ENCODE results near the gene LYZL1. TPM values are rescaled to one million over a fixed set of nuclear protein-coding genes. Genes with fewer than 3 reads are reported as not detected.

The LYZL1 gene
- total and polyA plus RNA-seq, 9 of the 15 experiments (the other 6 are each of a cell fraction or from before 2014, with no cell fraction given) = not detected

DNA sequence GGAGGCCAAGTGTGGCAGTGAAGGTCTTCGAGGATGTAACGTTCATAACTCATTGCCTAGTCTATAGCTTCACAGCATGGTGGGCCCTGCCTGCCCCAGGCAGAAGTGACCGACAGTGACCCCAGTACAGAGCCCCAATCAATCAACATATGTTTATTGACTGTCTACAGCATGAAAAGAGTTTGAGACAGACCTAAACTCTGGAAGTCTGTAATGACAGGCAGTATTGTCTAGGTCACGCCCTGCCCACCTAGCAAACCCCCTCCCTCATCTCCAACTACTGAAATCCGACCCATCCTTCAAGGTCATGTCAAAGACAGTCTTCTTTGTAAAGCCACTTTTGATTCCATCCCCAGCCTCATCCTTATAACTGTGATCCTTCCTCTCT is 43.9 kb downstream of the LYZL1 start:
- Histone ChIP-seq H3K36me3 (ENCODE audit: control insufficient read depth, insufficient read depth, low read length) (no peaks in the 10 kb centered on the region), H3K9me3 (replicated peaks; ENCODE audit: control insufficient read depth, insufficient read depth, low read depth, low read length) (no peaks in the 10 kb centered on the region), H3K4me3 (no peak overlapping the region), H3K4me1 (replicated peaks in 1 of 2; ENCODE audit: control insufficient read depth in 2 of 2, insufficient read depth in 2 of 2, low read length in 2 of 2) (no peaks in the 10 kb centered on the region), H3K27ac (ENCODE audit: extremely low read depth, low read depth, low read length) (no peak overlapping the region), H4K20me1 (replicated peaks; ENCODE audit: control insufficient read depth, insufficient read depth, low read length) (no peaks in the 10 kb centered on the region), H3K9me1 (ENCODE audit: control insufficient read depth, insufficient read depth, low read length) (no peaks in the 10 kb centered on the region), H3K27me3 (ENCODE audit: control insufficient read depth in 2 of 2, insufficient read depth in 2 of 2, low read length in 2 of 2) (peaks cover 4% of the 10 kb centered on the region in 2 experiments; a peak in 3 of 5 replicates), H3K4me2 (ENCODE audit: insufficient read depth, low read length) (no peak overlapping the region), H3K79me2 (ENCODE audit: control insufficient read depth, insufficient read depth, low read length) (no peaks in the 10 kb centered on the region), H3K9ac (ENCODE audit: insufficient read depth in 1 of 2, low read depth in 2 of 2, low read length in 2 of 2) (no peak overlapping the region), H2AFZ (ENCODE audit: low read depth, low read length) (no peak overlapping the region)
- CTCF ChIA-PET (ENCODE audit: low intra/inter-chr PET ratio) = no interaction called here
- FAIRE-seq (no peak), DNase-seq (ENCODE audit: extremely low read depth in 1 of 4, low spot score in 3 of 4) (no peak), ATAC-seq (no peak)
- in situ Hi-C loops (cut with MboI) (no loop called here), intact Hi-C loops (cut with micrococcal nuclease) (no loop called here)
- TF ChIP-seq, protein P1, sequence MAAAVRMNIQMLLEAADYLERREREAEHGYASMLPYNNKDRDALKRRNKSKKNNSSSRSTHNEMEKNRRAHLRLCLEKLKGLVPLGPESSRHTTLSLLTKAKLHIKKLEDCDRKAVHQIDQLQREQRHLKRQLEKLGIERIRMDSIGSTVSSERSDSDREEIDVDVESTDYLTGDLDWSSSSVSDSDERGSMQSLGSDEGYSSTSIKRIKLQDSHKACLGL (CRISPR knock-in tag; IDR thresholded peaks at IDR 0.05; ENCODE audit: borderline replicate concordance, poor library complexity, severe bottlenecking) = no peak
- TF ChIP-seq, protein P2, sequence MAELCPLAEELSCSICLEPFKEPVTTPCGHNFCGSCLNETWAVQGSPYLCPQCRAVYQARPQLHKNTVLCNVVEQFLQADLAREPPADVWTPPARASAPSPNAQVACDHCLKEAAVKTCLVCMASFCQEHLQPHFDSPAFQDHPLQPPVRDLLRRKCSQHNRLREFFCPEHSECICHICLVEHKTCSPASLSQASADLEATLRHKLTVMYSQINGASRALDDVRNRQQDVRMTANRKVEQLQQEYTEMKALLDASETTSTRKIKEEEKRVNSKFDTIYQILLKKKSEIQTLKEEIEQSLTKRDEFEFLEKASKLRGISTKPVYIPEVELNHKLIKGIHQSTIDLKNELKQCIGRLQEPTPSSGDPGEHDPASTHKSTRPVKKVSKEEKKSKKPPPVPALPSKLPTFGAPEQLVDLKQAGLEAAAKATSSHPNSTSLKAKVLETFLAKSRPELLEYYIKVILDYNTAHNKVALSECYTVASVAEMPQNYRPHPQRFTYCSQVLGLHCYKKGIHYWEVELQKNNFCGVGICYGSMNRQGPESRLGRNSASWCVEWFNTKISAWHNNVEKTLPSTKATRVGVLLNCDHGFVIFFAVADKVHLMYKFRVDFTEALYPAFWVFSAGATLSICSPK (IDR thresholded peaks at IDR 0.05; ENCODE audit: borderline replicate concordance) = no peak
- TF ChIP-seq SREBF1 (IDR thresholded peaks at IDR 0.05; ENCODE audit: borderline replicate concordance, low read depth, low read length) (no peak), ADNP (tag; IDR thresholded peaks at IDR 0.05) (no peak), HMGN3 (IDR thresholded peaks at IDR 0.05; ENCODE audit: borderline replicate concordance, extremely low read depth, insufficient read length, low read depth, low read length) (no peak), CHD2 (IDR thresholded peaks at IDR 0.05; ENCODE audit: low read depth, low read length) (no peak), HDAC3 (IDR thresholded peaks at IDR 0.05; ENCODE audit: borderline replicate concordance, partially characterized antibody) (no peak), TAF15 (IDR thresholded peaks at IDR 0.05; ENCODE audit: low read depth, low read length) (no peak), POLR2H (tag; IDR thresholded peaks at IDR 0.05; ENCODE audit: low read depth) (no peak)
- TF ChIP-seq, protein P3, sequence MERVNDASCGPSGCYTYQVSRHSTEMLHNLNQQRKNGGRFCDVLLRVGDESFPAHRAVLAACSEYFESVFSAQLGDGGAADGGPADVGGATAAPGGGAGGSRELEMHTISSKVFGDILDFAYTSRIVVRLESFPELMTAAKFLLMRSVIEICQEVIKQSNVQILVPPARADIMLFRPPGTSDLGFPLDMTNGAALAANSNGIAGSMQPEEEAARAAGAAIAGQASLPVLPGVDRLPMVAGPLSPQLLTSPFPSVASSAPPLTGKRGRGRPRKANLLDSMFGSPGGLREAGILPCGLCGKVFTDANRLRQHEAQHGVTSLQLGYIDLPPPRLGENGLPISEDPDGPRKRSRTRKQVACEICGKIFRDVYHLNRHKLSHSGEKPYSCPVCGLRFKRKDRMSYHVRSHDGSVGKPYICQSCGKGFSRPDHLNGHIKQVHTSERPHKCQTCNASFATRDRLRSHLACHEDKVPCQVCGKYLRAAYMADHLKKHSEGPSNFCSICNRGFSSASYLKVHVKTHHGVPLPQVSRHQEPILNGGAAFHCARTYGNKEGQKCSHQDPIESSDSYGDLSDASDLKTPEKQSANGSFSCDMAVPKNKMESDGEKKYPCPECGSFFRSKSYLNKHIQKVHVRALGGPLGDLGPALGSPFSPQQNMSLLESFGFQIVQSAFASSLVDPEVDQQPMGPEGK (CRISPR knock-in tag; IDR thresholded peaks at IDR 0.05; ENCODE audit: borderline replicate concordance) = no peak
- TF ChIP-seq, protein P4, sequence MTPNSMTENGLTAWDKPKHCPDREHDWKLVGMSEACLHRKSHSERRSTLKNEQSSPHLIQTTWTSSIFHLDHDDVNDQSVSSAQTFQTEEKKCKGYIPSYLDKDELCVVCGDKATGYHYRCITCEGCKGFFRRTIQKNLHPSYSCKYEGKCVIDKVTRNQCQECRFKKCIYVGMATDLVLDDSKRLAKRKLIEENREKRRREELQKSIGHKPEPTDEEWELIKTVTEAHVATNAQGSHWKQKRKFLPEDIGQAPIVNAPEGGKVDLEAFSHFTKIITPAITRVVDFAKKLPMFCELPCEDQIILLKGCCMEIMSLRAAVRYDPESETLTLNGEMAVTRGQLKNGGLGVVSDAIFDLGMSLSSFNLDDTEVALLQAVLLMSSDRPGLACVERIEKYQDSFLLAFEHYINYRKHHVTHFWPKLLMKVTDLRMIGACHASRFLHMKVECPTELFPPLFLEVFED (CRISPR knock-in tag; conservative IDR thresholded peaks at IDR 0.05) = no peak
- TF ChIP-seq, protein P5, sequence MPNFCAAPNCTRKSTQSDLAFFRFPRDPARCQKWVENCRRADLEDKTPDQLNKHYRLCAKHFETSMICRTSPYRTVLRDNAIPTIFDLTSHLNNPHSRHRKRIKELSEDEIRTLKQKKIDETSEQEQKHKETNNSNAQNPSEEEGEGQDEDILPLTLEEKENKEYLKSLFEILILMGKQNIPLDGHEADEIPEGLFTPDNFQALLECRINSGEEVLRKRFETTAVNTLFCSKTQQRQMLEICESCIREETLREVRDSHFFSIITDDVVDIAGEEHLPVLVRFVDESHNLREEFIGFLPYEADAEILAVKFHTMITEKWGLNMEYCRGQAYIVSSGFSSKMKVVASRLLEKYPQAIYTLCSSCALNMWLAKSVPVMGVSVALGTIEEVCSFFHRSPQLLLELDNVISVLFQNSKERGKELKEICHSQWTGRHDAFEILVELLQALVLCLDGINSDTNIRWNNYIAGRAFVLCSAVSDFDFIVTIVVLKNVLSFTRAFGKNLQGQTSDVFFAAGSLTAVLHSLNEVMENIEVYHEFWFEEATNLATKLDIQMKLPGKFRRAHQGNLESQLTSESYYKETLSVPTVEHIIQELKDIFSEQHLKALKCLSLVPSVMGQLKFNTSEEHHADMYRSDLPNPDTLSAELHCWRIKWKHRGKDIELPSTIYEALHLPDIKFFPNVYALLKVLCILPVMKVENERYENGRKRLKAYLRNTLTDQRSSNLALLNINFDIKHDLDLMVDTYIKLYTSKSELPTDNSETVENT (CRISPR knock-in tag; IDR thresholded peaks at IDR 0.05) = no peak
- TF ChIP-seq, protein P6, sequence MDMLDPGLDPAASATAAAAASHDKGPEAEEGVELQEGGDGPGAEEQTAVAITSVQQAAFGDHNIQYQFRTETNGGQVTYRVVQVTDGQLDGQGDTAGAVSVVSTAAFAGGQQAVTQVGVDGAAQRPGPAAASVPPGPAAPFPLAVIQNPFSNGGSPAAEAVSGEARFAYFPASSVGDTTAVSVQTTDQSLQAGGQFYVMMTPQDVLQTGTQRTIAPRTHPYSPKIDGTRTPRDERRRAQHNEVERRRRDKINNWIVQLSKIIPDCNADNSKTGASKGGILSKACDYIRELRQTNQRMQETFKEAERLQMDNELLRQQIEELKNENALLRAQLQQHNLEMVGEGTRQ (CRISPR knock-in tag; IDR thresholded peaks at IDR 0.05) = no peak
- POLR2A ChIA-PET = no interaction called here
- no TSS peak for BruUV-seq (replicated peaks)
- 2% methylated on average over 5 of the region's 5 CpGs for WGBS (ENCODE audit: insufficient coverage, low coverage, missing lambda C conversion rate)
